ENCODE data around the gene NUP214.
"Not testable (repeated sequence)": the region's sequence is repeated elsewhere in the genome, so short reads cannot be mapped to it uniquely, and the experiment has no call there.

NUP214 gene

GRCh38 chr9:131117762-131118145 is 7.6 kb upstream of the NUP214 start:
- DNase-seq: no peak

GRCh38 chr9:131119600-131119999 is 5.8 kb upstream of the NUP214 start:
- no peak for DNase-seq

GRCh38 chr9:131120620-131121228 is 4.7 kb upstream of the NUP214 start:
- no peak for DNase-seq

GRCh38 chr9:131121346-131121745 is 4.0 kb upstream of the NUP214 start:
- DNase-seq: no peak

GRCh38 chr9:131122158-131122557 is 3.2 kb upstream of the NUP214 start:
- no peak for DNase-seq

GRCh38 chr9:131125038-131125287 is 423 bp upstream of the NUP214 start:
- DNase-seq: peak in 1 of 2 experiments; percentile 2

- DNase-seq: no peak
These were observed 657 bp downstream of the NUP214 start for GRCh38 chr9:131126059-131126426.

GRCh38 chr9:131129183-131129582 is 3.8 kb downstream of the NUP214 start:
- no peak for DNase-seq

- DNase-seq: no peak
These were observed 13.3 kb downstream of the NUP214 start for GRCh38 chr9:131138676-131139075.

- DNase-seq: no peak
These were observed 14.7 kb downstream of the NUP214 start for GRCh38 chr9:131140112-131140511.

GRCh38 chr9:131140550-131140949 is 15.2 kb downstream of the NUP214 start:
- no peak for DNase-seq

GRCh38 chr9:131142160-131142559 is 16.8 kb downstream of the NUP214 start:
- no peak for DNase-seq

GRCh38 chr9:131144201-131144600 is 18.8 kb downstream of the NUP214 start:
- no peak for DNase-seq

- no peak for DNase-seq
These were observed 19.9 kb downstream of the NUP214 start for GRCh38 chr9:131145245-131145644.

- DNase-seq: no peak
These were observed 20.8 kb downstream of the NUP214 start for GRCh38 chr9:131146186-131146585.

GRCh38 chr9:131148276-131148675 is 22.9 kb downstream of the NUP214 start:
- DNase-seq: no peak

GRCh38 chr9:131148966-131149687 is 23.7 kb downstream of the NUP214 start:
- no peak for DNase-seq

- DNase-seq: no peak
These were observed 24.3 kb downstream of the NUP214 start for GRCh38 chr9:131149688-131150053.

- no peak for DNase-seq
These were observed 28.2 kb downstream of the NUP214 start for GRCh38 chr9:131153595-131153994.

GRCh38 chr9:131158673-131159072 is 33.3 kb downstream of the NUP214 start:
- DNase-seq: not testable (repeated sequence)

- DNase-seq: no peak
These were observed 35.2 kb downstream of the NUP214 start for GRCh38 chr9:131160416-131161112.

GRCh38 chr9:131161585-131161984 is 36.2 kb downstream of the NUP214 start:
- DNase-seq: no peak

GRCh38 chr9:131162886-131163285 is 37.5 kb downstream of the NUP214 start:
- no peak for DNase-seq

- no peak for DNase-seq
These were observed 40.1 kb downstream of the NUP214 start for GRCh38 chr9:131165523-131165922.

Data from activated CD4-positive, alpha-beta T cell treated with anti-CD3 and anti-CD28 coated beads, Interleukin-2, amount 50 U/mL, for 4 hours (primary cell).